Sigmoid colon (tissue), 4 donors: ENCODE measurements around the gene MACIR.

Source experiments
- CTCF ChIP-seq, 4 experiments: fragments of 450-650 bp in 3 of 4; fragments of 200-600 bp in 1 of 4; IDR thresholded peaks; one replicate each; pipeline ENCODE4 v1.5.1; 2016 to 2019; ENCODE audit warnings: antibody characterized with exemption in 4 of 4, mild to moderate bottlenecking in 3 of 4, moderate library complexity in 2 of 4
- EP300 ChIP-seq, 4 donors: sonication (generic); formaldehyde crosslinking; IDR thresholded peaks; one replicate each; pipeline ENCODE4 v1.6.1; 2017; ENCODE audit warnings: antibody characterized with exemption in 4 of 4
- POLR2A ChIP-seq, 2 donors: fragments of 450-650 bp; IDR thresholded peaks; one replicate each; pipeline ENCODE4 v1.6.1; 2016; ENCODE audit warnings: antibody characterized with exemption in 2 of 2, mild to moderate bottlenecking in 2 of 2, moderate library complexity in 2 of 2

DNA sequence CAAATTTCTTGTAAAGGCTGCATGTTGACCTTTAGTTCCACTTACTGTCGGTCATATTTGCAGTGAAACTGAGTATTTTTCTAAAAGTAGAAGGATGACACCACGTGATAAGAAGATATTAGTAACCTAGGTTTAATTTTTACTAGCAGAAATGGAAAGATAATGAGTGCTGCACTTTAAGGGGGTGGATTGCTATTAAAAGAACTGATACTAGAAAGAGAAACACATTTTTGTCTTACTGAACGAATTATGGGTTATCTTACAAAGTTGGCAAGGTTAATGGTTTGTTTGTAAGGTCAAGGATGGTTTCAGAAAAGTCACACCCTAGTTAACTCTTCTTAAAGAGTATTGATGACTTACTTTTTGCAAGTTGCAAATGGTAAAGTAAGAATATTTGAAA lies 2.4 kb downstream of the MACIR start:
- TF ChIP-seq CTCF (IDR thresholded peaks at IDR 0.05) (no peak), EP300 (IDR thresholded peaks at IDR 0.05) (no peak), POLR2A (IDR thresholded peaks at IDR 0.05) (no peak)
